Upper lobe of right lung (tissue), 1 donor: Measurements from ENCODE around the gene TSPEAR. TPM values are rescaled to one million over a fixed set of nuclear protein-coding genes. Genes with fewer than 3 reads are reported as not detected.
A peak's percentile ranks its signal among the peaks of the same experiment; 100 is the strongest.

Experiments used
- ATAC-seq: fragments of 200-7000 bp; cut with Tn5 transposase; one replicate; pipeline ENCODE4 v1.9.1; 2020; ENCODE audit warnings: mild to moderate bottlenecking, moderate library complexity
- DNase-seq: peaks from one replicate; pipeline ENCODE4 v3.0.0-alpha.2; 2020
- H3K27ac ChIP-seq: fragments of 200-600 bp; one replicate; pipeline ENCODE4 v1.8.0; 2022
- H3K27me3 ChIP-seq: fragments of 200-600 bp; one replicate; pipeline ENCODE4 v1.8.0; 2022; ENCODE audit warnings: mild to moderate bottlenecking
- H3K36me3 ChIP-seq: fragments of 200-600 bp; one replicate; pipeline ENCODE4 v1.8.0; 2022
- H3K4me1 ChIP-seq: fragments of 200-600 bp; one replicate; pipeline ENCODE4 v1.8.0; 2022
- H3K4me3 ChIP-seq: fragments of 200-600 bp; one replicate; pipeline ENCODE4 v1.8.0; 2022; ENCODE audit warnings: mild to moderate bottlenecking
- H3K9me3 ChIP-seq: fragments of 200-600 bp; one replicate; pipeline ENCODE4 v1.8.0; 2022
- CTCF ChIP-seq: fragments of 200-600 bp; IDR thresholded peaks from one replicate; pipeline ENCODE4 v1.8.0; 2022; ENCODE audit warnings: antibody characterized with exemption
- intact Hi-C: fragments of 100-400 bp; cut with DNase I; formaldehyde crosslinking; loops from one replicate; pipeline ENCODE4 v1.11.0; 2022
- total RNA-seq: library from RNA; stranded (reverse); fragmentation: NEBNext Ultra II Directional; extraction: Animal tissue kit (Norgen Biotek cat#: 25700); gene quantifications from one replicate; pipeline ENCODE4 v1.2.1, GENCODE V29; 2021
- donor health status: DM: no; HTN: yes; CAD: no; lungs with severe emphysema.

The TSPEAR gene
- total RNA-seq, 1 donor from 2014 or later = 0.23 TPM

GRCh38 chr21:44454747-44455523, 256.4 kb downstream of the TSPEAR start, which contains the start of gene LRRC3:
Gene LRRC3, plus strand, starts transcription at chr21:44455510. Its CDS starts 1,135 bp downstream, at chr21:44456645.
- intact Hi-C loops = no loop called here

GRCh38 chr21:44454058-44454457, 257.3 kb downstream of the TSPEAR start:
- H3K9me3 ChIP-seq = no peaks in the 10 kb centered on the region
- H3K27me3 ChIP-seq = peaks cover 7% of the 10 kb centered on the region
- H3K4me3 ChIP-seq = no peak overlapping the region
- intact Hi-C loops = no loop called here
- no peak overlapping the region for H3K27ac ChIP-seq
- DNase-seq (no peak), ATAC-seq (no peak)
- H3K36me3 ChIP-seq = no peaks in the 10 kb centered on the region
- no peak for TF ChIP-seq CTCF
- H3K4me1 ChIP-seq = peaks cover 6% of the 10 kb centered on the region

More at GRCh38 chr21:44454747-44455523, 256.4 kb downstream of the TSPEAR start, which contains the start of gene LRRC3:
- peak; percentile 92 for ATAC-seq
- no peak for TF ChIP-seq CTCF
- peaks cover 6% of the 10 kb centered on the region for H3K4me1 ChIP-seq
- no peaks in the 10 kb centered on the region for H3K9me3 ChIP-seq
- no peaks in the 10 kb centered on the region for H3K36me3 ChIP-seq
- no peak within 1 kb of the TSS for H3K27ac ChIP-seq
- peak; percentile 96 for DNase-seq
- H3K27me3 ChIP-seq = peaks cover 1% of the 10 kb centered on the region
- peak within 1 kb of the TSS; percentile 65 for H3K4me3 ChIP-seq

GRCh38 chr21:44453120-44453519, 258.3 kb downstream of the TSPEAR start:
- no peak overlapping the region for H3K27ac ChIP-seq
- H3K9me3 ChIP-seq = no peaks in the 10 kb centered on the region
- peaks cover 6% of the 10 kb centered on the region for H3K4me1 ChIP-seq
- DNase-seq (no peak), ATAC-seq (no peak)
- no peaks in the 10 kb centered on the region for H3K36me3 ChIP-seq
- intact Hi-C loops = no loop called here
- no peak overlapping the region for H3K4me3 ChIP-seq
- TF ChIP-seq CTCF = no peak
- peaks cover 14% of the 10 kb centered on the region for H3K27me3 ChIP-seq

GRCh38 chr21:44450999-44451398, 260.4 kb downstream of the TSPEAR start:
- H3K4me1 ChIP-seq = peaks cover 2% of the 10 kb centered on the region
- intact Hi-C loops = no loop called here
- H3K9me3 ChIP-seq = no peaks in the 10 kb centered on the region
- ATAC-seq (no peak), DNase-seq (no peak)
- no peaks in the 10 kb centered on the region for H3K36me3 ChIP-seq
- TF ChIP-seq CTCF = no peak
- no peak overlapping the region for H3K27ac ChIP-seq
- H3K27me3 ChIP-seq = peaks cover 17% of the 10 kb centered on the region
- no peak overlapping the region for H3K4me3 ChIP-seq

- no peaks in the 10 kb centered on the region for H3K36me3 ChIP-seq
- peaks cover 17% of the 10 kb centered on the region for H3K27me3 ChIP-seq
- ATAC-seq (no peak), DNase-seq (no peak)
- H3K9me3 ChIP-seq = no peaks in the 10 kb centered on the region
- no peaks in the 10 kb centered on the region for H3K4me1 ChIP-seq
- H3K27ac ChIP-seq = no peak overlapping the region
- no peak overlapping the region for H3K4me3 ChIP-seq
- no peak for TF ChIP-seq CTCF
- intact Hi-C loops = no loop called here
These were observed 261.0 kb downstream of the TSPEAR start for GRCh38 chr21:44450402-44450801.
